PC-9 (cell line): ENCODE results near the gene AP1B1. TPM values are rescaled to one million over a fixed set of nuclear protein-coding genes. Genes with fewer than 3 reads are reported as not detected.
"Not testable (repeated sequence)": the region's sequence is repeated elsewhere in the genome, so short reads cannot be mapped to it uniquely, and the experiment has no call there.

ENCODE experiments used
- BruUV-seq: library from RNA; stranded (reverse); fragments of 400-500 nt; replicated peaks from 2 replicates; lab custom pipeline; 2021; lab: Mats Ljungman, UMichigan
- CTCF ChIA-PET: fragments of 300-600 bp; sonication (Branson Sonifier 250); formaldehyde crosslinking; loops from one replicate; lab custom pipeline; 2022; ENCODE audit warnings: antibody characterized with exemption; lab: Charles Lee
- POLR2A ChIA-PET: fragments of 300-600 bp; sonication (Branson Sonifier 250); formaldehyde crosslinking; loops from one replicate; lab custom pipeline; 2022; ENCODE audit warnings: antibody characterized with exemption; ENCODE audit not compliant: unreplicated experiment; lab: Charles Lee
- DNase-seq, 2 experiments: peaks; one replicate each; pipeline versions ENCODE4 v3.0.0 to v3.0.0-alpha.2; 2015 to 2022; ENCODE audit warnings: mixed read lengths in 1 of 2
- H2AFZ ChIP-seq: fragments of 200-600 bp; sonication (generic); 2 replicates; pipeline ENCODE4 v1.8.1; 2017; ENCODE audit warnings: antibody characterized with exemption
- H3F3A ChIP-seq: fragments of 200-600 bp; sonication (generic); 2 replicates; pipeline ENCODE4 v1.8.1; 2017; ENCODE audit warnings: antibody characterized with exemption, mild to moderate bottlenecking, low read depth; ENCODE audit not compliant: insufficient read depth
- H3K27ac ChIP-seq: fragments of 200-600 bp; sonication (generic); 2 replicates; pipeline ENCODE4 v1.6.1; 2016; ENCODE audit warnings: mixed run types
- H3K27me3 ChIP-seq: fragments of 200-600 bp; sonication (generic); 2 replicates; pipeline ENCODE4 v1.6.1; 2016; ENCODE audit warnings: low read depth, mixed run types; ENCODE audit not compliant: insufficient read depth
- H3K36me3 ChIP-seq: fragments of 200-600 bp; sonication (generic); 2 replicates; pipeline ENCODE4 v1.6.1; 2016; ENCODE audit warnings: low read depth, mixed run types
- H3K4me1 ChIP-seq: fragments of 200-600 bp; sonication (generic); replicated peaks from 2 replicates; pipeline ENCODE4 v1.6.1; 2016; ENCODE audit warnings: mixed run types; ENCODE audit not compliant: insufficient read depth
- H3K4me2 ChIP-seq: fragments of 200-600 bp; sonication (generic); 2 replicates; pipeline ENCODE4 v1.6.1; 2017; ENCODE audit warnings: mixed run types
- H3K4me3 ChIP-seq: fragments of 200-600 bp; sonication (generic); 2 replicates; pipeline ENCODE4 v1.6.1; 2016; ENCODE audit warnings: mixed run types
- H3K79me2 ChIP-seq: fragments of 200-600 bp; sonication (generic); 2 replicates; pipeline ENCODE4 v1.6.1; 2017; ENCODE audit warnings: low read depth, mixed run types
- H3K9me2 ChIP-seq: fragments of 200-600 bp; sonication (generic); 2 replicates; pipeline ENCODE4 v1.8.1; 2017; ENCODE audit warnings: mild to moderate bottlenecking; ENCODE audit not compliant: insufficient read depth
- H3K9me3 ChIP-seq: fragments of 200-600 bp; sonication (generic); 2 replicates; pipeline ENCODE4 v1.8.1; 2016; ENCODE audit warnings: low read depth; ENCODE audit not compliant: insufficient read depth
- H4K20me1 ChIP-seq: fragments of 200-600 bp; sonication (generic); 2 replicates; pipeline ENCODE4 v1.8.1; 2017; ENCODE audit not compliant: insufficient read depth
- EZH2 ChIP-seq: fragments of 200-600 bp; sonication (generic); IDR thresholded peaks from 2 replicates; pipeline ENCODE4 v1.8.0; 2017; ENCODE audit warnings: antibody characterized with exemption, low read depth
- intact Hi-C: fragments of 100-400 bp; cut with micrococcal nuclease; formaldehyde crosslinking; loops from one replicate; pipeline ENCODE4 v1.10.0; 2022; ENCODE audit not compliant: unreplicated experiment
- total RNA-seq: library from RNA; stranded (reverse); gene quantifications from 2 replicates; pipeline ENCODE4 v1.2.3, GENCODE V29; 2021
- TF ChIP-seq, protein P1 (sequence below): fragments of 200-600 bp; sonication (generic); conservative IDR thresholded peaks from 2 replicates; pipeline ENCODE4 v1.6.1; 2017; ENCODE audit warnings: mixed run types, antibody characterized with exemption, mild to moderate bottlenecking, moderate library complexity

AP1B1 gene
- total RNA-seq, 1 experiment from 2014 or later: 50.8 TPM

DNA sequence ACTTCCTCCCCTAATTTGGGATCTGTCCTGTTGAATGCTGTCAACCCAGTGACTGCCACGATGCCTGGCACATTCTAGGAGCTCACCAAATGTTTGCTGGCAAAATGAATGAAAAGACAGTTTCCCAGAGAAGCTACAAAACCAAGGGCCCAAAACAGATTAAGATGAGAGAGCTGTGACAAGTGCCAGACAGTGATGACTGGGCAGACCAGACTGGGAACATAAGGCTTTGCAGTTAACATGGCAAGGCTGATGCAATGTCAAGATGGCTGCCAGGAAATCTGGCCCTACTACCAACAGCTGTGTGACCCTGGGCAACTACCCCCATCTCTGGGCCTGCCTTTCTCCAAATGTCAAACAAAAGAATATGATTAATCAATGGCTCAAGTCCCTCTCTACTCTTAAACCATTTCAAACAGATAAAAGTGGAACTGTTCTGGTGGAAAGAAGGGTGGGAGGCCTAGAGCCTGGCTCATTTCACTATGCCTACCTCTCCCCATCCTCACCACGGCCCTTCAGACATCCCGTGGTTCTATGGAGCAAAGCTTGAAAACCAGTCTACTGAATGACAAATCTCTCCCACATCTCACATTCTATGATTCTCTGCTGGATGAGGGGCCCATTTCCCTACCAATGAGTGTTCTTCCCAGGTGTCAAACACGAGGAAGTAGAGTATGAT, 12.8 kb downstream of the AP1B1 start:
- no TSS peak for BruUV-seq
- peaks cover 59% of the 10 kb centered on the region for H3K79me2 ChIP-seq
- H2AFZ ChIP-seq: no peak overlapping the region
- no peaks in the 10 kb centered on the region for H3K36me3 ChIP-seq
- ChIA-PET POLR2A (interaction anchor here (0.6 kb wide), 1 partner anchor 441 kb away, joined by 4 read pairs; no protein-coding TSS in a partner anchor), CTCF (no interaction called here)
- peak overlapping the region; percentile 99 for H3K27ac ChIP-seq
- H3K9me3 ChIP-seq: no peaks in the 10 kb centered on the region
- H3K4me3 ChIP-seq: no peak overlapping the region
- TF ChIP-seq, protein P1, sequence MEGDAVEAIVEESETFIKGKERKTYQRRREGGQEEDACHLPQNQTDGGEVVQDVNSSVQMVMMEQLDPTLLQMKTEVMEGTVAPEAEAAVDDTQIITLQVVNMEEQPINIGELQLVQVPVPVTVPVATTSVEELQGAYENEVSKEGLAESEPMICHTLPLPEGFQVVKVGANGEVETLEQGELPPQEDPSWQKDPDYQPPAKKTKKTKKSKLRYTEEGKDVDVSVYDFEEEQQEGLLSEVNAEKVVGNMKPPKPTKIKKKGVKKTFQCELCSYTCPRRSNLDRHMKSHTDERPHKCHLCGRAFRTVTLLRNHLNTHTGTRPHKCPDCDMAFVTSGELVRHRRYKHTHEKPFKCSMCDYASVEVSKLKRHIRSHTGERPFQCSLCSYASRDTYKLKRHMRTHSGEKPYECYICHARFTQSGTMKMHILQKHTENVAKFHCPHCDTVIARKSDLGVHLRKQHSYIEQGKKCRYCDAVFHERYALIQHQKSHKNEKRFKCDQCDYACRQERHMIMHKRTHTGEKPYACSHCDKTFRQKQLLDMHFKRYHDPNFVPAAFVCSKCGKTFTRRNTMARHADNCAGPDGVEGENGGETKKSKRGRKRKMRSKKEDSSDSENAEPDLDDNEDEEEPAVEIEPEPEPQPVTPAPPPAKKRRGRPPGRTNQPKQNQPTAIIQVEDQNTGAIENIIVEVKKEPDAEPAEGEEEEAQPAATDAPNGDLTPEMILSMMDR: no peak
- no peak for TF ChIP-seq EZH2
- peaks cover 49% of the 10 kb centered on the region for H3K4me1 ChIP-seq
- H3K27me3 ChIP-seq: no peaks in the 10 kb centered on the region
- DNase-seq: no peak
- intact Hi-C loops: loop anchor here (5.0 kb wide), 1 partner anchor 33 kb away; no protein-coding TSS in a partner anchor
- peaks cover 47% of the 10 kb centered on the region for H3F3A ChIP-seq
- H3K9me2 ChIP-seq: no peaks in the 10 kb centered on the region
- no peaks in the 10 kb centered on the region for H4K20me1 ChIP-seq
- peak overlapping the region; percentile 82 for H3K4me2 ChIP-seq

DNA sequence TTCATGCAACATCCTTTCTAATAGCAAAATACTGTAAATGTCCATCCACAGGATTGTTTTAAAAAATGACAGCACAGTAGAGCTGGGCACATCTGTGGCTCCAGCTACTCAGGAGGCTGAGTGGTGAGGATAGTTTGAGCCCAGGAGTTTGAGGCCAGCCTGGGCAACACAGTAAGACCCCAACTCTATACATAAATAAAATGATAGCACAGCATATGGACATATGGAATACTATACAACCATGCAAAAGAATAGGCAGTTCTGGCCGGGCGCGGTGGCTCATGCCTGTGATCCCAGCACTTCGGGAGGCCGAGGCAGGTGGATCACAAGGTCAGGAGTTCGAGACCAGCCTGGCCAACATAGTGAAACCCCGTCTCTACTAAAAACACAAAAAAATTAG, 13.6 kb downstream of the AP1B1 start:
- Histone ChIP-seq H3K4me1 (peaks cover 42% of the 10 kb centered on the region), H3K79me2 (peaks cover 56% of the 10 kb centered on the region), H3F3A (peaks cover 46% of the 10 kb centered on the region)
- H3K27ac ChIP-seq, POLR2A ChIA-PET, H3K4me3 ChIP-seq, H3K9me3 ChIP-seq, DNase-seq, BruUV-seq, H4K20me1 ChIP-seq, H3K4me2 ChIP-seq, H3K27me3 ChIP-seq, H3K9me2 ChIP-seq, H2AFZ ChIP-seq, H3K36me3 ChIP-seq, CTCF ChIA-PET: not testable (repeated sequence)
- intact Hi-C loops: loop anchor here (5.0 kb wide), 1 partner anchor 33 kb away; no protein-coding TSS in a partner anchor

DNA sequence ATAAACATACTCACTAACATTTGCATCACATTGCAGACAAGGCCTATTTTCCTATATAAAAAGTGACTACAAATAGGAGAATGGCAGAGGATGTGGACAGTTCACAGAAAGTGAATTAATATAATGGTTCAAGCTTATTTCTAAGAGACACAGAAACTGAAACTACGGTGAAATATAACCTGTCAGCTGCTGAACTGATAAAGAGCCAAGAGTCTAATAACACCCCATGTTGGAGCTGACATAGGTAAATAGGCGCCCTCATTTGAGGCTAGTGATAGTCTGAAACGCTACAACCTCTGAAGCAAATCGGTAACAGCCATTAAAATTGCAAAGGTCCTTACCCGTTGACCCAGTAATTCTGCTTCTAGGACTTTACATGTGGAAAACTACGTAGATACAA, 14.0 kb downstream of the AP1B1 start:
- intact Hi-C loops: no loop called here
- H3F3A ChIP-seq: peaks cover 46% of the 10 kb centered on the region
- ChIA-PET POLR2A (no interaction called here), CTCF (no interaction called here)
- H2AFZ ChIP-seq: no peak overlapping the region
- no peaks in the 10 kb centered on the region for H3K27me3 ChIP-seq
- no peaks in the 10 kb centered on the region for H4K20me1 ChIP-seq
- no peak overlapping the region for H3K4me2 ChIP-seq
- no TSS peak for BruUV-seq
- H3K27ac ChIP-seq: no peak overlapping the region
- TF ChIP-seq, protein P1: no peak
- TF ChIP-seq EZH2: no peak
- peaks cover 38% of the 10 kb centered on the region for H3K4me1 ChIP-seq
- peaks cover 52% of the 10 kb centered on the region for H3K79me2 ChIP-seq
- H3K4me3 ChIP-seq: no peak overlapping the region
- no peaks in the 10 kb centered on the region for H3K9me3 ChIP-seq
- H3K9me2 ChIP-seq: no peaks in the 10 kb centered on the region
- no peak for DNase-seq
- H3K36me3 ChIP-seq: no peaks in the 10 kb centered on the region
